Iris pigment epithelial cell (primary cell): Measurements from ENCODE around the gene FOXO6.
A peak's percentile ranks its signal among the peaks of the same experiment; 100 is the strongest.

Experiments used
- DNase-seq: peaks from one replicate; pipeline ENCODE4 v3.0.0-alpha.2; 2011; ENCODE audit warnings: low read depth

Gene FOXO6

DNA sequence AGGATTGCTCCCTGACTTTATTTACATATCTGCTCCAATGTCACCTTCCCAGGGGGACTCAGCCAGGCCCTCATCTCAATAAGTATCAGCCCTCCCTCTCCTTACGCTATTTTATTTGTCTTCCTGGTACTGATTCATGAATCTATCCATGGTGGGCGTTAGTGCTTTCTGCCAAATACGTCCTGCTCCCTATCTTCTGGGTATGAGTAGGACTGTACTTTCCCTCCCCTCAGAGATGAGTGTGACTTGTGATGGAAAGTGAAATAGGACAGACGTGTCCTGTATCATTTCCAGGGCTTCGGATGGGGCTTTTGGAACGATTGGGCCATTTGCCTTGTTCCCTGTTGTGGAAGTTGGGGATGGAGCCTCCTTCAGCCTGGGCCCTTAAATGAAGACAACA, 47.5 kb downstream of the FOXO6 start:
- no peak for DNase-seq

DNA sequence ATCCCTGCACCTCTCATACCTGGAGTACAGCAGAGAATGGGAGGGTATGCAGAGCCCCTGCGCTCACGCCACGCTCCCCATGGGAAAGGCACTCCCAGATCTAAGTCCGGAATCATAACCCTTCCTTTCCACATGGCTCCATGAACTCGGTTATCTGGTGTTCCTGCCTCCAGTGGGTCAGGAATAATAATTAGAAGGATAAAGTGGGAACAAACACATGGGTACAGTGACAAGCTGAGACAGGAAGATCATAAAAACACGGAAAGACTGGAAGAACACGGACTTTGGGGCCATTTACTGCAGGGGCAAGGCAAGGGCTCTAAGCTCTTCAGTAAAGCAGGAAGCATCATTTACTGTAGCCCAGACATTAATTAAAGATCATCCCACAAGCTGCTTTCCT, 48.6 kb downstream of the FOXO6 start:
- no peak for DNase-seq

DNA sequence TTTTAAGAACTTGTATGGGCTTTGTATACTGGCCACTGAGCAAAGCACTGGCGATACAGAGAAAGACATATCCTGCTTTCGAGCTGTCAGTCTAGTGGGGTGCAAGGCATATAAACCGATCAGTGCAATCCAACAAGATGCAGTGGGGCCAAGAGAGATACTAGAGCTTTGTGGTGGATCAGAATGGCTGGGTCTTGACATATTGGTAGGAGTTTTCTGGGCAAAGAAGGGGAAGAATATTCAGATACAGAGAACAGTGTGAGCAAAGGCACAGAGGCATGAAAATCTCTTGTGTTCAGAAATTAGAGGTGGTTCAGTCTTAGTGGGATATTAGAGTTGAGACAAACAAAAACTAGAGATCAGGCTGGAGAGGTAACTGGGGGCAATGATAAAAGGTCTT, 49.2 kb downstream of the FOXO6 start:
- no peak for DNase-seq

DNA sequence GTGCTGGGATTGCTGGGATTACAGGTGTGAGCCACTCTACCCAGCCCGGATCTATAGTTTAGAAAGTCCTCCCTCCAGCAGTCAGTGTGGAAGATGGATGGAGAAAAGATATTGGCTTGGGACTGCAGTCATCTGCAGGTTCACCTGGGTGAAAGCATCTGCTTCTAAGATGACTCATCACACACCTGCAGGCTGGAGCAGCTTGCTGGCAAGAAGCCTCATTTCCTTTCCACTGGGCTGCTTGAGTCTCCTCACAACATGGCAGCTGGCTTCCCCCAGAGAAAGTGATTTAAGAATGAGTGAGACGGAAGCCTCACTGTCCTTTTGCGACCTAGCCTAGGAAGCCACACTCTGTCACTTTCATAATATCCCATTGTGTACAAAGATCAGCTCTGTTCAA, 50.0 kb downstream of the FOXO6 start:
- no peak for DNase-seq

DNA sequence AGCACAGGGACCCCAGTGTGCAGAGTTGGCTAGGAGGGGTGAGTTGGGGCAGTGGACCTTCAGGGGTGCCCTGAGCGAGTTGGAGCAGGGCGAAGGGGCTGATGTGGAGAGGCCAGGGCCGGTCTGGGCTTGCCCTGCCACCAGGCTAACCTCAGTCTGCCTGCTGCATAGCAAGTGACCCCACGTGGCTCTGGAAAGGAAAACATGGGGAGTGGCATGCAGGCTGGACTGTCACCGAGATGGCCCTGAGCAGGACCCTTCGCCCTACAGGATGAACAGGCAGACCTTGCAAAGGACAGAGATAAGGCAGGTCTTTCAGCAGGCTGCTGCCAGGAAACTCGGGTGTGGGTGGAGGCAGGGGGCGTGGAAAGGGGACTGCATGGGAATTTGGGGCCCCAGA, 51.5 kb downstream of the FOXO6 start:
- no peak for DNase-seq

DNA sequence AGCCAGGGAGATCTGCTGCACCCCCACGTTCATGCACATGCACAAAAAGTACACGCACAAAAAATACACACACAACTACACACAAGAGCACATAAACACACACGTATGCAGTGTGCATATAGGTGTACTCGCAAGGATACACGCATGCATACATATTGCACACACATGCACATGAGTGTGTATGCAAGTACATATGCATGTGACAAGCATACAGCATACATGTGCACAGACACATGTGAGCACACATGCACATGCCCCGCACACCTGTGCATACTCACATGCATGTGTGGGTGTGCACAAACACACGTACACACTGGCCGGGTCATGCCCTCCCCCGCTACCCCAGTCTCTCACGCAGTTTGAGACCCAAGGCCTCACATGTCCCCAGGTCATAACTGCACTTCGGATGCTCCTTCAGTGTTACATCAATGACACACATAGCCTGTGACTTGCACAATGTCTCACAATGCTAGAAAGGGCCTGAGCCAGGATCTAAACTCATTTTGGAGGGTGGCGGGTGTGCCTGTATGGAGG, 52.6 kb downstream of the FOXO6 start:
- no peak for DNase-seq

DNA sequence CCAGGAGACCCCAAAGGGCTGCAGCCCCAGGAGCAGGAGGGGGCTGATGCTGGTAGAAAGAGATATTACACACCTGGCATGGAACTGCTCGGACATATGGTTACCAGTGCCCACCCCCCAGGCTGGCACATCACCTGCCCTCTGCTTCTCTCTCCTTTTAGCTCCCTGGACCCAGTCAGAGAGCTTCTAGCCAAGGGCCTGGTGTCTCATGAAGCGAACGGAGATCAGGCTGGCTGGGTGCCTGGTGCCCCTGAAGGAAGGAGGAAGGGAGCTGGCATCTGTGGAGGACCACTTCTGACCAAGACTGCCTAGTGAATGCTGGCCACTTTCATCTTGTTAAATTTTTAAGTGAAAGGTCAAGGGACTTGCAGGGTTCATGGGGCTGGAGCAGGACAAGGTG, 53.1 kb downstream of the FOXO6 start:
- no peak for DNase-seq

DNA sequence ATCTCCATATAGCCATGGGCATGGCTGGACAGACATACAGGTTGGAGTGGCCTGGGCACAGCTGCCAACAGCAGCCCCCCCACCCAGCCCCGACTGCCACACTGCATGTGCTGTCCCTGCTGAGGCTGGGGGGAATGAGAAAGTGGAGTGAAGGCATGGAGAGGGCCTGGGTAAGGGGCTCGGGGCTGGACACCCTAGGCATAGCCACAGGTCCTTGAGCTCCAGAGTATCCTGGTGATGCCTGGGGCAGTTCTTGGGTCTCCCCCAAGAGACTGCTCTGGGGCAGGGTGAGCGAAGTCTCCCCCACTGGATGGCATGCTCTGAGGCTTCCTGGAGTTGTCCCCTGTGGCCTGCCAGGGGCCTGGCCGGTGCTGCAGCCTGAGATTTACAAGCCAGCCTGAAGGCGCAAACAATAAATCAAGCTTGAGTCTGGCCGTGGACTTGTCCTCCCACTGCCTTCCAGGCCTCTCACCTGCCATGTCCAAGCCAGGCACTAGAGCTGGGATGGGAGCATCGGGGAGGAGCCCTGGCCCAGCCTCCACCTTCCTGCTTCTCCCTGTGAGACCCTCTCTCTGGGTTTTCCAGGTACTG, 53.6 kb downstream of the FOXO6 start:
- no peak for DNase-seq

DNA sequence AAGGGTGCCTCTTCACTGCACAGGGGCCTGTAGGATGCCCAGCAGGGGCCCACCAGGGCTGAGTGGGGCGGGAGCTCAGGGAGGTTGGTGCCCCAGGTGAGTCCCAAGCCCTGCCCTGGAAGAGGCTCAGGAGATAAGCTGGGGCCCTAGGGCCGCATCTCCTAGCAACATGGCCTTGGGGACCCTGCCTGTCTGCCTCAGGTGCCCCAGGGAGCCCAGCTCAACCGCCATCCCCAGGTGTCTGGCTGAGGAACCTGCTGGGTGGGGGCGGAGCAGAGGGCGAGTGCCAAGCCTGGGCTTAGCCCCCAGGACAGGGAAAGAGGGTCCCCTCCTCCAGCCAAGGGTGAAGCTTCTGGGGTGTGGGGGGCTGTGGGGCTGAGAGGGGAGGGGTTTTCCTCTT, 54.8 kb downstream of the FOXO6 start:
- DNase-seq, result no peak

DNA sequence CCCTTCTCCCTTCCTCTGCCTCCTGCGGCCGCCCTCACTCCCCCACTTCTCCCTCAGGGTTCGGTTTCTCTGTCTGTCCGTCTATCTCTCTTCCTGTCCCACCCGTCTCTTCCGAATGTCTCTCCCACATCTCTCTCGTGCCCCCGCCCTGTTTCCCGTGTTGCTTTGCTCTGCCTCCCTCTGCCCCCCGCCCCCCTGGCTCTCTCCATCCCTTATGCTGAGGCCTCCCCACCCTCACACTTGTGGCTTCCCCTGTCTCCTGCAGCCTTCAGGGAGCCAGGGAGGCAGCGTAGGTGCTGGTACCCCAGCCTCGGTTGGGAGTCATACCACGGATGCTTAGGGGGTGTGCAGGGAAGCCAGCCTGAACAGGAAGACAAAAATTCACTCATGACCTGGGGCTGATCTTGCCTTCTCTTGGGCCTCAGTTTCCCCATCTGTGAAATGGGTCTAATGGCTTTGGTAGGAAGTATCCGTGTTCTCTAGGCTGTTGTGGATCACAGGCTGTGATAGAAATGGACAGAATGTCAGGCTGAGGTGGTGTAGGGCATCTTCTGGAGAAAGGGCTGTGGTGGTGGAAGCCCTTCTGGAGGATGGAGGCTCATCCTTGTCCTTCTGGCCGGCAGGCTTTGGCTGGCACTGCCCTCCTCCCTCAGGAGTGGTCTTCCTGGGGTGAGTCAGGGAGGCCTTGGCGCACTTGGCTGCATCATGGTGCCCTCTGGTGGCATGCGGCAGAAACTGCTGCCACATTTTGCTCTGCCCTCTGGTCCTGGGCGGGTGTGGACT, 55.5 kb downstream of the FOXO6 start:
- DNase-seq, result peak; percentile 59

DNA sequence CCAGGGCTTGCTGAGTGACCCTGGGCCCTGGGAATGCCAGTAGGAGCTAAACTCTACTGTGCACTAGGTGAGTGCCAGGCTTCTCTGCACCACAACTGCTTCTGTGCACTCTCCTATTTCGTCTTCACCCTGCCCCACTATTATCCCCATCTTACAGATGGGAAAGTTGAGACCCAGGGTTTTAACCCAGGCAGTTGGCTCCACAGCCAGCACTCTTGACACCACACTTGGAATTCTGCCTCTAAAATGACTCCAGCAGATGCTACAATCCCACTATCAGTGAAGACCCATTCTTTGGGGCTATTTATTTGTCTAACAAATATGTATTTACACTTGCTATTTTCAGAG, 56.1 kb downstream of the FOXO6 start:
- no peak for DNase-seq

DNA sequence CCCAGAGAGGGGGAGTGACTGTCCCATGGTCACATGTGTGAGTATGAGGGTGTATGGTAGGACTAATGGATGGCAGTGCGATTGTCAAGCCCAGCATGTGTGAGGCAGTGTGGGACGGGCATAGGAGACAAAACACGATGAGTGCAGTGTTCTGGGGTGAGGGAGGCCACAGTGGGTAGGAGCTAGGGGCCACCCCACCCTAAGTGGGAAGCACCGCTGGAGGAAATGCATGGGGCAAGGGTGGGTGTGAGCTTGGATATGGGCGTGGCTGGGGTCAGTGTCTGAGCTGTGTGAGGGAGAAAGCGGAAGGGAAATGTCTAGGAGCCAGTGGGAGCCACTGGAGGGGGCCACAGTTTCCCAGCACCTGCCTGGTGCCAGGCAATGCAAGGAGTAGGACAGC, 56.5 kb downstream of the FOXO6 start:
- no peak for DNase-seq

DNA sequence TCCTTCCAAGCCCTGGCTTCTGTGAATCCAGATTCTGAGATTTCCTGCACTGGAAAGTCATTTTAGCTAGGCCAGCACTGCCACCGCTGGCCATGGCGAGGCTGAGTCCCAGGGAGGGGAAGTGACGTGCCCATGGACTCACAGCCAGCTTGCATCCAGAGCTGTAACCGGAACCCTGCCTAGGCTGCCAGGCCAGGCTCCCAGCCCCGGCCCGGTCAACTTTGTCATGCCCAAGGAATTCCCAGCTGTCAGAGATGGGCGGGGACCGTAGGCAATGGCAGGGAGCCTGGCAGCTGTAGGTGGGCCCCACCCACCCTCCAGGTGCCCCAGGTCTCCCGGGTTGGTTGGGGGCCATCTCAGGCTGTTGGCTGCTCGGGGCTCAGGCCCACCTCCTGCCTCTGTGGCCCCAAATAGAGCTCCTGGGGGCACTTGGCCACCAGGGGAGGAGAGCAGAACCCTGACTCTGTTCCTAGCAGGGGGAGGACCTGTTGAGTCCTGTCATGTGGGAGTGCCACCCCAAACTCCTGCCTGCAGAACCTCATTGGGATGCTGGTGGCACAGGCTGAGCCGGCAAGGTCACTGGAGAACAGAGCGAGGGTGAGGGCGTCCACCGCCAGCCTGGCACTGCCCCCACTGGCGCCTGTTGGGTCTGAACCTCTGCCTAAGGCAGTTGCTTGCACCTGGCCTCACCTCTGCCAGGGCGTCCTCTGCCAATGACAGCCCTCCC, 57.8 kb downstream of the FOXO6 start:
- peak; percentile 82 for DNase-seq

DNA sequence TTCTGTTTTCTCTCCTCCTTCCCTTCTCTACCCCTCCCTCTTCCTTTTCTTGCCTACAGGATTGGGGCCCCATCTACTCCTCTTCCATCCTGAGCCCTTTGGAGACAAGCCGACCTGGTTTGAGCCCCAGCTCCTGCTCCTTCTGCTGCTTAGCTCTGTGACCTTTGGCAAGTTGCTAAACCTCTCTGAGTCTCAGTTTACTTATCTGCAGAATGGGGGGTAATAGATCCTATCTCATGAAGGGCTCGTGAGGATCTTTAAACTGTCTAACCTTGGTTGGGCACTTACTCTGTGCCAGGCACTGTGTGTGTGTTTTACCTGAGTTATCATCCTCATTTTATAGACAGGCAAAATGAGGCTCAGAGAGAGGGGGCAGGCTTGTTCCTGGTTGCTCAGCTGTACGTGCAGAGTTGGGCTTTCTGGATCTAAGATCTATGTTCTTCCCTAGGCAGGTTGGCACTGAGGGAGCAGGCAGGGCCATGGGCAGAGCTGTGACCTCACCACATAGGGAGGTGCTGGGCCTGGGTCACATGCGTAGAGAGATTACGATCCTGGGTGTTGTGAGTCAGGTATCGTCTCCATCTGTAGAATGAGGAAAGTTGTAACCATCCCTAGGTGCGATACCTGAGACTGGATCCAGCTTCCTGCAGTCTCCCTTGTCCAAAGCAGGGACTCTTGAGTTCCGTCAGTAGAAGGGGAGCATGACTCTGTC, 58.5 kb downstream of the FOXO6 start:
- no peak for DNase-seq

DNA sequence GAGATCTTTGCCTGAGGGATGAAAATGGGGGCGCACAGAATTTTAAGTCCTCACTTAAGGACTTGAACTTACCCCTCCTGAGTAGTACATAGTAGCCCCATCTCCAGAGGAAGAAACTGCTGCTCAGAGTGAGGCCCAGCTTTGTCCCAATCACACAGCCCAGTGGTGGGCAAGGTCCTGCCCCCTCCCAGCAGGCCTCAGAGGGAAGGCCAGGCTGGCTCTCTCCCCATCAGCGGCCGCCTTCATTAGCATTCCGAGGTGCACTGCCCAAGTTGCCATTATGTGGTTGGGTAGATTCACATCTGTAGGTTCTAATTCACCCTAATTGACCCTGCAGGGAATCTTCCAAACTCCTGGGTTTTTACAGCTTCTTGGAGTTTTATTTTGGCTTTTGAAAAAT, 59.1 kb downstream of the FOXO6 start:
- DNase-seq, result no peak

DNA sequence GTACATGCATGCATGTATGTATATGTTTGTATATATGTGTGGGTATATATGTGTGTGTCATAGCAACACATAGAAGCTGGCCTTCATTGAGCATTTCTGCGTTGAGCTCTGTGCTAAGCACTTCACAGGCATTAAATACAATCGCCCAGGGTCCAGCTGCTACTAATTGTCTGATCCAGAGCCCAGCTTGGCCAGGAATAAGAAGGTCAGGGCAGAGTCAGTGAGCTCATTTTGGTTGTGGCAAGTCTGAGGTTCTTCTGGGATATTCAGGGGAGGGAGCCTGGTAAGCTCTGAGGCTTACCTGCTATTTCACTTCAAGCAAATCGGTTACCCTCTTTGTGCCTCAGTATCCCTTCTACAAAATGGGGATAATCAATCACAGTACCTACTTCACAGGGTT, 59.6 kb downstream of the FOXO6 start:
- DNase-seq, result no peak

DNA sequence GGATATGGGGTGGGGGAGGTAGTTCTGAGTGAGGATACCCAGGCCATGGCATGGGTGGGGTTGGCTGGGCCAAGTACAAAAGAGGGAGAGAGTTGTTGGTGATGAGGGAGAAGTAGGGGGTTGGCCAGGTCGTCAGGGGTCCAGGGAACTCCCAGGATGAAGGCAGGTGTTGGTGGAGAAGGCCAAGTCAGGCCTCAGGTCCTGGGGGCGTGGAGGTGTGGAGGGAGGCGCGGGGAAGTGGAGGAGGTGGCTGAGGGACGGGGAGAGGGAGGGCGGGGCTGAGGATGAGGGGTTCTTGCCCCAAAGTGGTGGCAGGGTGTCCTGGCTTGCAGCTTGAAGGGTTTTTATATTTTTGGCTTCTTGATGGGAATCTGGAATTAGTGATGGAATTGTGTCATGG, 61.1 kb downstream of the FOXO6 start:
- DNase-seq, result no peak

DNA sequence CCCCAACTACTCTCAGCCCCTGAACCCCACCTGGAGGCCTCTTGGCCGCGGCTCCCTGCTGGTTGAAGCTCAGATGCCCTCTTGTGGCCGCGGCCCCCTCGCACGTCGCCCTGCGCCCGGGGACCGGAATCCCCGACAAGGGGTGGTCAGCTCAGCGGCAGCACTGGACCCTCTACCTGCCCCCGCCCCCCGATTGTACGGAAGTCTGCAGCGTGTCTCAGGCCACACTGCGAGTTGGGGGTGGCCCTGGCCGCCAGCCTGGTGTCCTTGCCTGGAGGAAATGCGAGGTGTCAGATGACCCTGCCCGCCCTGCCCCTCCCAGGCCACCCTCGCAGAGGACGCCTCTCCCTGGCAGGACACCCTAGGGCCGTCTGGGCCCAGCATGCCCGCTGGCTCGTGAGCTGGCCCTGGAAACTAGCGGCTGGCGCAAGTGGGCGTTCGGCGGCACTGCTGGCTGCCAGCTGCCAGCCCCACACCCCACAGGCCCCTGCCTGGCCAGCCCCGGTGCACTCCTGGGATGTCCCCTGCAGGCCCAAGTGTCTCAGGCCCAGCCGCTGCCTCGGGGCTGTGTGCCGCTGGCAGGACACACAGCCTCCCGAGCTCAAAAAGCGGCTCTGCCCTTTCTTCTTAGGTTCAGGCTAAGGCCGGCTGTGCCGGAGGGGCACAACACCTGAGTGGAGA, 62.4 kb downstream of the FOXO6 start:
- DNase-seq, result no peak

DNA sequence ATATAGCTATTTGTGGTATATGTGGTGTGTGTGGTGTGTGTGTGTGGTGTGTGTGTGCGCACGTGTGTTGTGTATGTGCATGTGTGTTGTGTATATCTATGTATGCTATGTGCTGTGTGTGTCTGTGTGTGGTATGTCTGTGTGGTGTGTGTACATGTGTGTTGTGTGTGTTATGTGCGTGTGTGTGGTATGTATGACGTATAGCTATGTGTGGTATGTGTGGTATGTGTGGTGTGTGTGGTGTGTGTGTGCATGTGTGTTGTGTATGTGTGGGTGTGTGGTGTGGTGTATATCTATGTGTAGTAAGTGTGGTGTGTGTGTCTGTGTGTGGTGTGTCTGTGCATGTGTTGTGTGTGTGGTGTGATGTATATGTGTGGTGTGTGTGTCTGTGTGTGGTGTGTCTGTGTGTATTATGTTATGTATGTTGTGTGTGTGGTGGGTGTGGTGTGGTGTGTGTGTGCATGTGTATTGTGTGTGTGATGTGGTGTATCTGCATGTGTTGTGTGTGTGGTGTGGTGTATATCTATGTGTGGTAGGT, 63.4 kb downstream of the FOXO6 start:
- no peak for DNase-seq

DNA sequence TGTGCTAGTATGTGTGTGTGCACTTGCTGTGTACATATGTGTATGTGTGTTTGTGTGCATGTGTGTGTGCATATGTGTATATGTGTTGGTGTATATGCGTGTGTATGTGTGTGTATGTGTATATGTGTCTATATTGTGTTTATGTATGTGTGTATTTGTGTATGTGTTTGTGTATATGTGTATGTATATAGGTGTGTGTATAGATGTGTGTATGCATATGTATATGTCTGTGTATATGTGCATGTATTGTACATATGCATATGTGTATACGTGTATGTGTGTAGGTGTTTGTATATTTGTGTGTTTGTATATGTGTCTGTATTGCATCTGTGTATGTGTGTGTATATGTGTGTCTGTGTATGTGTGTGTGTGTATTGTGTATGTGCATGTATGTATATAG, 64.1 kb downstream of the FOXO6 start:
- no peak for DNase-seq

DNA sequence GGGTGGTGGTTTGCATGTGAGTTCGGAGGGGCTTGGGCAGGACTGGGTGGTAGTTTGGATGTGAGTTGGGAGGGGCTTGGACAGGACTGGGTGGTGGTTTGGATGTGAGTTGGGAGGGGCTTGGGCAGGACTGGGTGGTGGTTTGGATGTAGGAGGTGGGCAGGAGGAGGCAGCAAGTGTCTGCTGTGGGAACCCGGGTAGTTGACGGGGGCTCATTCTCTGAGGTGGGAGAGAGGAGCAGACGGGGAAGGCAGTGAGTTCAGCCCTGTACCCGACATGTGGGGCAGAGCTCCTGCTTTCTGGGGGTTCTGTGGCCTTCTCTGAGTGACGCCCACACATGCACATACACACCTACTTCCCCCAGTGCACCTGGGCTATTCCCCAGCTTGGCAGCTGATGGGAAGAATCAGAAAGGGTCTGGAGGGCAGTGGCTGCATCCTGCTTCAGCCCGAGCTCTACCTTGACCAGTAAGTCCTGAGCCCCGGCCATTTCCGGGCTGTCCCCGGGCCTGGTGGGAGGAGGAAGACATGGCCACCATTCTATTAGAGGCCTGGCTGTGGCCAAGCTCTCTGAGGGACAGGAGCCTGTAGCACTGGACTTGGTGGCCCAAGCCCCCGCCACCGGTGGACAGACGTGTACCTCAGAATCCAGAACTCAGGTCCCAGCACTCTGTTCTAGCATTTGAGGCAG, 65.1 kb downstream of the FOXO6 start:
- DNase-seq, result no peak
